ENCODE results near the gene FAM162A.
A peak's percentile ranks its signal among the peaks of the same experiment; 100 is the strongest.
"Not testable (repeated sequence)": the region's sequence is repeated elsewhere in the genome, so short reads cannot be mapped to it uniquely, and the experiment has no call there.

Gene FAM162A

GRCh38 chr3:122416966-122417365 lies 33.0 kb downstream of the FAM162A start:
- DNase-seq (ENCODE audit: low read depth in 2 of 2), result no peak

DNA sequence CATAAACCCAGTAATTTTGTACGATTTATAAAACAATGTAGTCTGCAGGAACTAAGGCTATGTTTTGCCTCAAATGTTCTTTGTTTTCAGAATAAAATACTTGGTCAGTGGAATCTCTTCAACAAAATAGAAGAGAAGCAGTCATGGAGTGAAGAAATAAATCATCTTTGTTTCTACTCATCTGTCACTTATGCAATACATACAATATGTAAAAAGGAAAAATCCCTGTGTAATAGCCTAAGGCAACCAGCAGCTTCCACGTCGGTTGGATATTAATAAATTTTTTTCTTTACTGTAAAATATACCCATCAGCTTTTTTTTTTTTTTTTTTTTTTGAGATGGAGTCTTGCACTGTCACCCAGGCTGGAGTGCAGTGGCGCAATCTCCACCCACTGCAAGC lies 37.1 kb downstream of the FAM162A start:
- DNase-seq (ENCODE audit: low read depth in 2 of 2), result no peak

GRCh38 chr3:122421836-122422235 lies 37.9 kb downstream of the FAM162A start:
- no peak for DNase-seq (ENCODE audit: low read depth in 2 of 2)

DNA sequence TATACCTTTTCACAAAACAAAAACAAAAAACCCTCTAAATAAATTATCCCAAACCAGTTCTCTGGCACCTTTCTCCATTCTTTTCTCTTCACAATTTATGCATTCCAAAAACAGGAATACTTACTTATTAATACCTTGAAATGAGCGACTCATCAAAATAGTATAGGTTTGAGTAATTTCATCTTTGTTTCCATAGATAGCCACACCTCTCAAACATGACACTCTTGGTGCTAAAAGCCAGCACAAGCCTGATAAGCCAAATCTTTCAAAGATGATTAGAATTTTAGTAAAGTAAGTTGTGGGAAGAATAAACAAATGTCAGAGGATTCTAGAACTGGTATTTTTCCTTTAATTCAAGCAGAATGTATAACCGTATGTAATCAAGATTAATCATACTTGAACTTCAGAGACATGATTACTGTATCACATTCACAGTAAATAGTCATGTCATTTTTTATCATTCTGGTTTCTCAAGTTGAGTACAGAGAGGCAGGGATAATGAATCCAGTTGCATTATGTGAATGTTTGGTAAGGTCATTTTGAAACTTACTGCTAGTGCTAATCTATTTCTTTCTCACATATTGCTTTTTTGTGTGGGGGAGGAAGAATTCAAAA lies 44.0 kb downstream of the FAM162A start:
- no peak for DNase-seq (ENCODE audit: low read depth in 2 of 2)

GRCh38 chr3:122430371-122430770 lies 46.4 kb downstream of the FAM162A start:
- no peak for DNase-seq (ENCODE audit: low read depth in 2 of 2)

GRCh38 chr3:122435950-122436349 lies 52.0 kb downstream of the FAM162A start:
- no peak for DNase-seq (ENCODE audit: low read depth in 2 of 2)

DNA sequence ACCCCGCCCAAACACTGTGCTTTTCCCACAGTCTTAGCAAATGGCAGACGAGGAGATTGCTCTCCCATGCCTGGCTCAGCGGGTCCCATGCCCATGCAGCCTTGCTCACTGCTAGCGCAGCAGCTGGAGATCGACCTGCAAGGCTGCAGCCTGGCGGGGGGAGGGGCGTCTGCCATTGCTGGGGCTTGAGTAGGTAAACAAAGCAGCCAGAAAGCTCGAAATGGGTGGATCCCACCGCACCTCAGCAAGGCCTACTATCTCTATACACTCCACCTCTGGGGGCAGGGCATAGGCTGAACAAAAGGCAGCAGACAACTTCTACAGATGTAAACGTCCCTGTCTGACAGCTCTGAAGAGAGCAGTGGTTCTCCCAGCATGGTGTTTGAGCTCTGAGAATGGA lies 59.1 kb downstream of the FAM162A start:
- no peak for DNase-seq (ENCODE audit: low read depth in 2 of 2)

DNA sequence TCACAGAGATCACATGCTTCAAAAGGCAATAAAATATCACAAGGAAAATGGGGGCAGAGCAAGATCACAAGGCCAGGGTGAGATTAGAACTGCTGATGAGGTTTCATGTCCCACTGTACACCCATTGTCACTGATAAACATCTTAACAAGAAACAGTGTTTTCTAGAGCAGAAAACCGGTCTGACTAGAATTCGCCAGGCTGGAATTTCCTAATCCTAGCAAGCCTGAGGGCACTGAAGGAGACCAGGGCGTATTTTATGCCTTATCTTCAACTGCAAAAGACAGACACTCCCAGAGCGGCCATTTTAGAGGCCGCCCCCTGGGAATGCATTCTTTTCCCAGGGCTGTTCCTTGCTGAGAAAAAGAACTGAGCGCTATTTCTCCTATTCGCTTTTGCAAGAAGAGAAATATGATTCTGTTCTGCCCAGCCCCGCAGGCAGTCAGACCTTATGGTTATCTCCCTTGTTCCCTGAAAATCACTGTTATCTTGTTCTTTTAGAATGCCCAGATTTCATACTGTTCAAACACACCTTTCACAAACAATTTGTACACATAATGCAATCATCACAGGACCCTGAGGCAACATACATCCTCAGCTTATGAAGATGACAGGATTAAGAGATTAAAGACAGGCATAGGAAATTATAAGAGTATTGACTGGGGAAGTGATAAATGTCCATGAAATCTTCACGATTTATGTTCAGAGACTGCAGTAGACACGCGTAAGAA lies 59.9 kb downstream of the FAM162A start:
- DNase-seq (ENCODE audit: low read depth in 2 of 2), result not testable (repeated sequence)

GRCh38 chr3:122444491-122444887 lies 60.5 kb downstream of the FAM162A start:
- DNase-seq (ENCODE audit: low read depth in 2 of 2), result not testable (repeated sequence)

- DNase-seq (ENCODE audit: low read depth in 2 of 2), result not testable (repeated sequence)
Measured at GRCh38 chr3:122448218-122448617, 64.2 kb downstream of the FAM162A start.

DNA sequence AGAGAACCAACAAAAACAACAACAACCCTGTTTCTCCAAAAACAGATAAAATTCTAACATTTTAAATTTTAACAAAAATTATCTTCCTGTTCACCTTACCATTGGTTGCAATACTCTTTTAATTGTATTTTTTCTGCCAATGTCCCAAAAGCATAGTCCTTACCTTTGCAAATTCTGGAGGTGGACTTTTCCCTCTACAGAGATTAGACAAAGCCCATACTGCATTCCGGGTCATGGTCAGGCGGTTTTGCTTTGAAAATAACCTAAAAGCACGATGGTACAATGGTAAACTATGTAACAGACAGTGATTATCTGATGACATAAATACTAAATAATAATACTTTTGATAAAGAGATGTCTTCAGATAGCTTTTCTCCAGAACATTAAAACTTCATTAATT lies 67.4 kb downstream of the FAM162A start:
- no peak for DNase-seq (ENCODE audit: low read depth in 2 of 2)

GRCh38 chr3:122456074-122456473 lies 72.1 kb downstream of the FAM162A start:
- DNase-seq (ENCODE audit: low read depth in 2 of 2), result no peak

DNA sequence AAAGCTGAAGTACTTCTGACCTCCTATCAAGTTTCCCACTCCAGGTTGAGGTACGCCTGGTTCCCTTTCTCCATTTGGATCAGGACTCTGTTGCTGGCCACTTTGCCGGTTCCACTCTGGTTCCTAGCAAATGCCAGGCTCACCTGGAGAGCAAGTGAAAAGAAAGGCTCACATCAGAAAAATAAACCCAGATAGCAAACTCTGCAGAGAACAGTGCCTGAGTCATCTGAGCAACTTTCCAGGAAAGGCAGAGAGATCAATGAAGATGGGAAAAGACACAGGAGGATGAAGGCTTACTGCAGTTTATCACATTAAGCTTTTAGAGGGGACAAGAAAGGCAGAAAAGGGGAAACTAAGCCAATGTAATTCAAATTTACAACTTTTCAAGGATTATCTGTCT lies 73.7 kb downstream of the FAM162A start:
- no peak for DNase-seq (ENCODE audit: low read depth in 2 of 2)

DNA sequence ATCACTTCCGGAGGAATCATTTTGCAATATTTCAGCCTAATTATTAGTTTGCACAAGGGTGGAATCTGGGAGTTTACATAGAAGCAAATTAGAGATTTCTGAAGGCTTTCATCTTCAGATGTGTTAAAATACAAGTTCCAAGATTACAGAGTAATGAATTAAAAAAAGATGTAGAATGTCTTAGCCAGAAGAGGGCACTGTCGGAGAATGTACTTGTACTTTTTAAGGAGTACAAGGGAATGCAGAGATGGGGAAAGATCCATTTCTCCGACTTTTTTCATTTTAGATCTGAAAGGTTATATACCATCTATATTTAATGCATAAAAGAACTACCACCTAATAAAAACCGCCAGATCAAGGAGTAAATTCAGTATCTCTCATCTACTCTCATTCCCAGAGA lies 75.0 kb downstream of the FAM162A start:
- DNase-seq (ENCODE audit: low read depth in 2 of 2), result peak in 1 of 2 experiments; percentile 15

DNA sequence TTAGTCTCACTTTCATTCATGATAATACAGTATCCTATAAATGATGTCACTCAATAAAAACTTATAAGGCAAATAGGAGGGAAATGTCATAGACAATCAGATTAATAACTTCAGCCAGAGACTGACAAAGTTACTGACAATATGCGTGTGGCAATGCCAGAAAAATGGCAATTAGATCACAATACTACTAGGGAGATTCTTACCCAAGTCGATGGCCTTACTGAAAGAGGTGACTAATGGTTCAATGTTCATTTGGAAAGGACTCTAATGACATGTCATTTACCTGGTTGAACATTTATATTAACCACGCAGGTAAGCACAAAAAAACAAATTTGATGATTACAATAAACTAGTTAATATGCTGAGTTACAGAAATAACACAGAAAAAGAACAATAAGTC lies 77.8 kb downstream of the FAM162A start:
- DNase-seq (ENCODE audit: low read depth in 2 of 2), result no peak

Data from fibroblast of skin of left biceps (primary cell).